GM21529 (cell line): Measurements from ENCODE around the gene CPEB3.
"Not testable (repeated sequence)": the region's sequence is repeated elsewhere in the genome, so short reads cannot be mapped to it uniquely, and the experiment has no call there.

Source experiments
- ATAC-seq: cut with Tn5 transposase; IDR thresholded peaks from one replicate; pipeline ENCODE4 v1.9.1; 2021; ENCODE audit not compliant: unreplicated experiment

Gene CPEB3

DNA sequence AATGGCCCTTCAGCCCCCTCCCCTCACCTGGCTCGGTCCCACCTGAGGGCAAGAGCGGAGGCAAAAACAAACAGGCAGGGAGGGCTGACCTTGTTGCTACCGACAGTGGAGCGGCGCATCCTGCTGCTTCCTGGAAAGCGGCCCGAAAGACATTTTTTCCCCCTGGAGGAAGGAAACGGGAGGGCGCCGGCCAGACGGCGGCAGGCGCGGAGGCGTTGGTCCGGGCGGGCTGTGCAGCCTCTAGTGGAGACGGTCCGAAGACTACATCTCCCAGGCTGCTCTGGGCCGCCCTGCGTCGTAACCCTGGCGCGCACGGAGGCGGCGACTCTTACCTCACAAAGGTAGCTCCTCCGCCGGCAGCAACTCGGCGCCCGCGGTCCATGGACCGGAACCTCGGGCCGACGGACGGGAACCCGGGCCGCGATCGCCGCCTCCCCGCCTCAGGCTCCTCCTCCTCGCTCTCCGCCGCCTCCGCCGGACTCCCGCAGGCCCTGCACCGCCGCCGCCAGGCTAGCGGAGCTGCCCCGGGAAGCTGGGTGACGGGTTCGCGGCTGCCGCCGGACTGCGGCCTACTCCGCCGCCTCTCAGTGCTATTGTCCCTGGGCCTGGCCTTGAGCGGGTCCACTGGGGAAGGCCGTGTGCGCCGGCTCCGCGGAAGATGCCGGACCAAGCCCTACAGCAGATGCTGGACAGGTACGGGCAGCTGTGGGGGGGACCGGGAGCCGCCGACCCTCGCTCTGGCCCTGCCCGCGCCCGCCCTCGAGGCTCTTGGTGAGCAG, at the start of gene CPEB3, which contains the start of gene MARCHF5:
CPEB3 (minus strand) TSS at position 242 of the 779 bp plus-strand sequence. CDS start 50,728 bp downstream, outside the sequence.
MARCHF5 (plus strand) TSS at position 331 of the 779 bp plus-strand sequence; CDS start at position 659, 328 bp downstream.
- peak; percentile 98 for ATAC-seq

DNA sequence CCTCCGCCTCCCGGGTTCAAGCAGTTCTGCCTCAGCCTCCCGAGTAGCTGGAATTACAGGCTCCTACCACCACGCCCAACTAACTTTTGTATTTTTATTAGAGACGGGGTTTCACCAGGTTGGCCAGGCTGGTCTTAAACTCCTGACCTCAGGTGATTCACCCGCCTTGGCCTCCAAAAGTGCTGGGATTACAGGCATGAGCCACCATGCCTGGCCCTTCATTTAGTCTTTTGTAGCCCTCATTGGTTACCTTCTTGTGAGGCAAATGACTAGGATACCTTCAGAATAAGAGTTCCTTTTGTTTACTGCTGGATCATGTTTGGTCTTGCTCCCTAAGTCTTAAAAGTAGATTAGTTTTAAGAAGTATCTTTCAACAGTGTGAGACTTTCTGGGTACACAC, 39.0 kb upstream of the CPEB3 start:
- not testable (repeated sequence) for ATAC-seq

- no peak for ATAC-seq
Observed at GRCh38 chr10:92328993-92329392, 38.1 kb upstream of the CPEB3 start.

DNA sequence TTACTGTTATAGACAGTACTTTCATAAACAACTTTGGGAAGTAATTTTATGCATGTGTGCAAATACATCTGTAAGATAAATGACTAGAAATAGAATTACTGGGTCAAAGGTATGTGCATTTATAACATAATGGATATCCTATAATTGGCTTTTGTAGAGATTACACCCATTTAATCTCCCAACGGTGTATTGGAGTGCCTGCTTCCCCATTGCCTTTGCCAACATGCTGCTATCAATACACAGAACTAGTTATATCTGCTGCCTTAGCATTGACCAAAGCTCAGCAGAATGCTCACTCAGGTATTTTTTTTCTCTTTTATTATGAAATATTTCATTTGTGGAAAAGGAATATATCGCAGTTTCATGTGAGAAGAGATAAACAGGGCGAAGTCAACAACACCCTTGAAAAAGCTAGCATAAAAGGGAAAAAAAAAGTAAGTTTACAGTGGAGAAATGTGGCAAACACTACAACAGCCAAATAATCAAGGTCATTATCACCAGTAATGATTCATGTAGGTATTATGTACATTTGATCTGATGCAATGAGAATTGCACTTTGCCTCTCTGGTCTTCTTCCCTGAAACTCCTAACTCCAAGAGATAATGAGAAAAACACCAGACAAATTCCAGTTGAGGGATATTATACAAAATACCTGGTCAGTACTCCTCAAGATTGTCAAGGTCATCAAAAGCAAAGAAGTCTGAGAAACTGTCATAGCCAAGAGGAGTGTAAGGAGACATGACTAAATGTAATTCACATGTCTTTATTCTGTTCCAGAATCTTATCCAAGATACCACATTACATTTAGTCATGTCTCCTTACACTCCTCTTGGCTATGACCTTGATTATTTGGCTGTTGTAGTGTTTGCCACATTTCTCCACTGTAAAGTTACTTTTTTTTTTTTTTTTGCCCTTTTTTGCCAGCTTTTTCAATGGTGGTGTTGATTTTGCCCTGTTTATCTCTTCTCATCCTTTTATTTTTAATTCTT, 36.9 kb upstream of the CPEB3 start:
- ATAC-seq = no peak

- ATAC-seq = no peak
Observed at GRCh38 chr10:92323079-92323478, 32.2 kb upstream of the CPEB3 start.

GRCh38 chr10:92316610-92317009, 25.7 kb upstream of the CPEB3 start:
- ATAC-seq = no peak

- ATAC-seq = no peak
Observed at GRCh38 chr10:92313750-92314149, 22.9 kb upstream of the CPEB3 start.

GRCh38 chr10:92309272-92309671, 18.4 kb upstream of the CPEB3 start:
- no peak for ATAC-seq

GRCh38 chr10:92305133-92306072, 14.5 kb upstream of the CPEB3 start:
- no peak for ATAC-seq

DNA sequence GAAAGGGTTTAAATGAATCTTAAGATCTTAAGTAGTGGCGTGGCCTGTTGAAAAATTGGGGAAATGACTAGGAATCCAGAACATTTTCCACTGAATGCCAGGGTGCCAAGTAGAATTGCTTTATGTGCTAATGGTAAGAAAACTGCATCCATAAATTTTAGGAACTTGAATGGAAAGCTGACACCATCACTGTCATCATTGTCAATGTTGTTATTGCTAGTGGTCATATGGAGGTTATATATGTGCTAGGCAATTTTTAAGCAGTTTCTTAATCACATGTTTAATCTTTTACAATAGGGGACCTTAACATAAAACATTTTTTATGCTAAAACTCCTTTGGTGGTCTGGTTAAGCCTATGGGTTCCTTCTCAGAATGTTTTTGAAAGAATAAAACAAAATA, 13.2 kb upstream of the CPEB3 start:
- no peak for ATAC-seq

- no peak for ATAC-seq
Observed at GRCh38 chr10:92303096-92303495, 12.2 kb upstream of the CPEB3 start.

DNA sequence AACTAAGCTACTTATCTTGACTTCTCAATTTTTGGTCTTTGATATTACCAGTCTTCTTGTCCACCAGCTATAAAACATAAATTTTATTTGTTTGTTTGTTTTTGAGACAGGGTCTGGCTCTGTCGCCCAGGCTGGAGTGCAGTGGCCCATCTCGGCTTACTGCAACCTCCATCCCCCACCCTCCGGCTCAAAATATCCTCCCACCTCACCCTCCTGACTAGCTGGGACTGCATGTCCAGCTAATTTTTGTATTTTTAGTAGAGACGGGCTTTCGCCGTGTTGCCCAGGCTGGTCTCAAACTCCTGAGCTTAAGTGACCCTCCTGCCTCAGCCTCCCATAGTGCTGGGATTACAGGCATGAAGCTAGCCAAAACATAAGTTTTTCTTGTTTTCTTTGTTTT, 7.6 kb upstream of the CPEB3 start:
- no peak for ATAC-seq

- no peak for ATAC-seq
Observed at GRCh38 chr10:92291921-92292845, 1.3 kb upstream of the CPEB3 start.

GRCh38 chr10:92291616-92291865, 663 bp upstream of the CPEB3 start:
- ATAC-seq = no peak

GRCh38 chr10:92290076-92290836, 622 bp downstream of the CPEB3 start:
- ATAC-seq = peak; percentile 12

DNA sequence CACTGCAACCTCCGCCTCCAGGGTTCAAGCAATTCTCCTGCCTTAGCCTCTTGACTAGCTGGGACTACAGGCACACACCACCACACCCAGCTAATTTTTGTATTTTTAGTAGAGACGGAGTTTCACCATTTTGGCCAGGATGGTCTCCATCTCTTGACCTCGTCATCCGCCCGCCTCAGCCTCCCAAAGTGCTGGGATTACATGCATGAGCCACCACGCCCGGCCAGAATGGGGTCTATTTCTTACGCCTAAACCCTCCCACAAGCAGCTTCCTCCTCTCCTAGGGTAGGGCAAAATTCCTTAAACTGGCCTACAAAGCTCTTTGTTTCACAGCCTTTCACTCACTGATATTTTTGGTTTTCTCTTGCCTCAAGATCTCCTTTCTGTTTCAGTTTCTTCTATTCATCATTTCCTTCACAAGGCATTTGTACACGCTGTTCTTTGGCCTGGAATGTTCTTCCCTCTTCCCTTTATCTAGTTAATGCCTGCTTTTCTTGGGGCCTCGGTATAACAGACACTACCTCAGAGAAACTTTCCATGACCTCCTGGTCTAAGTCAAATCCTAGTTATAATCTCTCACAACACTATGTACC, 6.7 kb downstream of the CPEB3 start:
- ATAC-seq = no peak

GRCh38 chr10:92278996-92279696, 11.7 kb downstream of the CPEB3 start:
- no peak for ATAC-seq

GRCh38 chr10:92274071-92274470, 16.8 kb downstream of the CPEB3 start:
- ATAC-seq = no peak
